Vagina (tissue), 2 donors: ENCODE results near the gene NXPH3.

Experiments used
- CTCF ChIP-seq, 3 experiments: fragments of 450-650 bp in 2 of 3; fragments of 200-600 bp in 1 of 3; sonication (generic) in 1 of 3; IDR thresholded peaks; one replicate each; pipeline ENCODE4 v1.5.1; 2017 to 2019; ENCODE audit warnings: antibody characterized with exemption in 3 of 3, mild to moderate bottlenecking in 2 of 3, moderate library complexity in 2 of 3
- POLR2A ChIP-seq, 2 donors: fragments of 450-650 bp; IDR thresholded peaks; one replicate each; pipeline ENCODE4 v1.6.1; 2017; ENCODE audit warnings: antibody characterized with exemption in 2 of 2, mild to moderate bottlenecking in 2 of 2, moderate library complexity in 2 of 2
- POLR2AphosphoS5 ChIP-seq, 2 donors: sonication (generic); formaldehyde crosslinking; IDR thresholded peaks; one replicate each; pipeline ENCODE4 v1.9.0; 2017; ENCODE audit warnings: antibody characterized with exemption in 2 of 2, mild to moderate bottlenecking in 2 of 2, low read depth in 1 of 2; ENCODE audit not compliant: insufficient read depth in 1 of 2

GRCh38 chr17:49577963-49578362 is 2.3 kb downstream of the NXPH3 start:
- TF ChIP-seq POLR2A (IDR thresholded peaks at IDR 0.05) (no peak), CTCF (IDR thresholded peaks at IDR 0.05) (no peak), POLR2AphosphoS5 (IDR thresholded peaks at IDR 0.05; ENCODE audit: insufficient read depth in 1 of 2, low read depth in 1 of 2) (no peak)
